Activated B cell treated with CpG ODN at 0.5 μM for 24 hours (primary cell): ENCODE measurements around the gene CNTN4. TPM values are rescaled to one million over a fixed set of nuclear protein-coding genes. Genes with fewer than 3 reads are reported as not detected.
"Not testable (repeated sequence)": the region's sequence is repeated elsewhere in the genome, so short reads cannot be mapped to it uniquely, and the experiment has no call there.

Experiments used
- ATAC-seq: fragments of 200-7000 bp; cut with Tn5 transposase; one replicate; pipeline ENCODE4 v1.10.0; 2021; ENCODE audit warnings: low read depth, mild to moderate bottlenecking, moderate library complexity
- CTCF ChIA-PET: fragments of 350-600 bp; sonication (Branson Sonifier 250); formaldehyde crosslinking; loops from one replicate; lab custom pipeline; 2021; ENCODE audit warnings: antibody characterized with exemption; lab: Charles Lee
- POLR2A ChIA-PET: fragments of 350-600 bp; sonication (Branson Sonifier 250); formaldehyde crosslinking; loops from one replicate; lab custom pipeline; 2021; ENCODE audit warnings: antibody characterized with exemption; lab: Charles Lee
- DNase-seq: peaks from one replicate; pipeline ENCODE4 v3.0.0; 2022
- H3K27ac Mint-ChIP-seq: one replicate; pipeline ENCODE4 v1.8.0; 2020; ENCODE audit warnings: mixed read lengths
- H3K27me3 Mint-ChIP-seq: one replicate; pipeline ENCODE4 v1.8.0; 2021; ENCODE audit warnings: mixed read lengths
- H3K36me3 Mint-ChIP-seq: one replicate; pipeline ENCODE4 v1.8.0; 2021; ENCODE audit warnings: low read depth, mixed read lengths
- H3K4me1 Mint-ChIP-seq: one replicate; pipeline ENCODE4 v1.8.0; 2021; ENCODE audit warnings: mixed read lengths
- H3K4me3 Mint-ChIP-seq: one replicate; pipeline ENCODE4 v1.8.0; 2020; ENCODE audit warnings: mild to moderate bottlenecking, mixed read lengths
- H3K9me3 Mint-ChIP-seq: one replicate; pipeline ENCODE4 v1.8.0; 2020; ENCODE audit warnings: mixed read lengths
- CTCF ChIP-seq: fragments of 200-600 bp; IDR thresholded peaks from one replicate; pipeline ENCODE4 v1.8.0; 2022; ENCODE audit warnings: antibody characterized with exemption, mild to moderate bottlenecking
- intact Hi-C: fragments of 100-400 bp; cut with micrococcal nuclease; formaldehyde crosslinking; loops from one replicate; pipeline ENCODE4 v1.15.1; 2024
- total RNA-seq: library from RNA; stranded (reverse); gene quantifications from 2 replicates; pipeline ENCODE4 v1.2.3, GENCODE V29; 2022

Gene CNTN4
- total RNA-seq, 1 donor from 2014 or later: not detected

- Mint-ChIP-seq H3K4me1 (no peaks in the 10 kb centered on the region), H3K9me3 (peaks cover 2% of the 10 kb centered on the region), H3K27me3 (no peaks in the 10 kb centered on the region), H3K27ac (no peak overlapping the region), H3K36me3 (no peaks in the 10 kb centered on the region), H3K4me3 (no peak overlapping the region)
- POLR2A ChIA-PET: no interaction called here
- no peak for TF ChIP-seq CTCF
- ATAC-seq (no peak), DNase-seq (no peak)
- CTCF ChIA-PET: no interaction called here
- intact Hi-C loops: no loop called here
These were observed 428.3 kb downstream of the CNTN4 start for GRCh38 chr3:2526926-2527325.

DNA sequence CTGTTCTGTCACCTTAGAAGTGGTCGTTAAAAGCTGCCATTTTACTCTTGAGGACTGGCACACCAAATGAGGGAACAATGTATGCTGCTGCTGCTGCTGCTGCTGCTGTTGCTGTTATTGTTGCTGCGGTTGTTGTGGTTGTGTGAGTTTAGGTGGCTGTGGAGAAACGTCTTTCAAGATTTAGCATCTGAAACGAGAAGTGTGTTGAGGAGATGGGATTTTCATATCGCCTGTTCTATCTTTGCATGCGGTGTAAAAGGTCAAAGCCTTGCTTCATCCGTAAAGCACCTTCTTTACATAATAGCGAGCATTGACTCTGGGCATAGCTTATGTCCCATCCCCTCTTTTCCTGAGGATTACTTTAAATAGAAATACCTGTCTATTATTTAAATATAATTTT, 428.7 kb downstream of the CNTN4 start:
- H3K4me3 Mint-ChIP-seq, H3K4me1 Mint-ChIP-seq, H3K9me3 Mint-ChIP-seq, DNase-seq, CTCF ChIA-PET, POLR2A ChIA-PET, intact Hi-C loops, H3K27ac Mint-ChIP-seq, ATAC-seq, H3K36me3 Mint-ChIP-seq, H3K27me3 Mint-ChIP-seq: not testable (repeated sequence)

- POLR2A ChIA-PET, ATAC-seq, DNase-seq, intact Hi-C loops, H3K4me1 Mint-ChIP-seq, CTCF ChIA-PET, H3K9me3 Mint-ChIP-seq, H3K27me3 Mint-ChIP-seq, H3K36me3 Mint-ChIP-seq, H3K27ac Mint-ChIP-seq, H3K4me3 Mint-ChIP-seq: not testable (repeated sequence)
These were observed 436.1 kb downstream of the CNTN4 start for GRCh38 chr3:2534767-2535166.

- ChIA-PET CTCF (no interaction called here), POLR2A (no interaction called here)
- Mint-ChIP-seq H3K27me3 (no peaks in the 10 kb centered on the region), H3K27ac (no peak overlapping the region), H3K36me3 (no peaks in the 10 kb centered on the region), H3K9me3 (peaks cover 2% of the 10 kb centered on the region), H3K4me1 (no peaks in the 10 kb centered on the region), H3K4me3 (no peak overlapping the region)
- DNase-seq: no peak
- intact Hi-C loops: no loop called here
- no peak for TF ChIP-seq CTCF
- no peak for ATAC-seq
These were observed 436.5 kb downstream of the CNTN4 start for GRCh38 chr3:2535206-2535605.

GRCh38 chr3:2536575-2536974, 437.9 kb downstream of the CNTN4 start:
- H3K27me3 Mint-ChIP-seq: no peaks in the 10 kb centered on the region

GRCh38 chr3:2540115-2540514, 441.4 kb downstream of the CNTN4 start:
- no peaks in the 10 kb centered on the region for H3K36me3 Mint-ChIP-seq
- no peak for TF ChIP-seq CTCF
- ChIA-PET CTCF (no interaction called here), POLR2A (no interaction called here)
- H3K27ac Mint-ChIP-seq: no peak overlapping the region
- no peaks in the 10 kb centered on the region for H3K9me3 Mint-ChIP-seq
- no peak overlapping the region for H3K4me3 Mint-ChIP-seq
- H3K27me3 Mint-ChIP-seq: no peaks in the 10 kb centered on the region
- ATAC-seq (no peak), DNase-seq (no peak)
- intact Hi-C loops: no loop called here
- no peaks in the 10 kb centered on the region for H3K4me1 Mint-ChIP-seq

More at GRCh38 chr3:2536575-2536974, 437.9 kb downstream of the CNTN4 start:
- POLR2A ChIA-PET: no interaction called here
- DNase-seq: no peak
- Mint-ChIP-seq H3K36me3 (no peaks in the 10 kb centered on the region), H3K4me3 (no peak overlapping the region), H3K27ac (no peak overlapping the region), H3K9me3 (no peaks in the 10 kb centered on the region), H3K4me1 (no peaks in the 10 kb centered on the region)
- ATAC-seq: no peak
- no peak for TF ChIP-seq CTCF
- intact Hi-C loops: no loop called here
- CTCF ChIA-PET: no interaction called here
